Neural progenitor cell (in vitro differentiated cells): ENCODE data around the gene ALAS1.

Experiments
- EZH2phosphoT487 ChIP-seq: fragments of 200-600 bp; sonication (generic); IDR thresholded peaks from 2 replicates; pipeline ENCODE4 v1.6.1; 2017; ENCODE audit warnings: antibody characterized with exemption
- TF ChIP-seq, protein P1 (sequence below): fragments of 200-600 bp; sonication (generic); IDR thresholded peaks from 2 replicates; pipeline ENCODE4 v1.5.1; 2017; ENCODE audit warnings: antibody characterized with exemption, mild to moderate bottlenecking

DNA sequence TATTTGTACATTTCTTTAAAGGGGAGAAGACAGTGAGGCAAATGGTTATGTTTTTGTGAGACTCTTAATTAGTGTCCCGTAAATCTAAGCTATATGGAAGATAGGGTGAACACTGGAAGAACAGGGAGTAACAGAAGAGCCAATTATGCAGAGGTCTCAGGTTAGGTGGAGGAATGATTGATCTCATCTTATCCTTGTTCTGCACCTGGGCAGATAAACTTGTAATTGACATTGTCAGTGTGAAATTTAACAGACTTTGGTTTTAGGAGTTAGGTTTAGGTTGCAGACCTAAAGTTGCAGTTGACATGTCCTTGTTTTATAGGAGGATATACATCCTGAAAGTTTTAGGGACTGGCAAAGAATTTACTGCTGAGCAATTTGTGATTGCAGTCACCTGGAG, 44.1 kb downstream of the ALAS1 start:
- TF ChIP-seq, protein P1, sequence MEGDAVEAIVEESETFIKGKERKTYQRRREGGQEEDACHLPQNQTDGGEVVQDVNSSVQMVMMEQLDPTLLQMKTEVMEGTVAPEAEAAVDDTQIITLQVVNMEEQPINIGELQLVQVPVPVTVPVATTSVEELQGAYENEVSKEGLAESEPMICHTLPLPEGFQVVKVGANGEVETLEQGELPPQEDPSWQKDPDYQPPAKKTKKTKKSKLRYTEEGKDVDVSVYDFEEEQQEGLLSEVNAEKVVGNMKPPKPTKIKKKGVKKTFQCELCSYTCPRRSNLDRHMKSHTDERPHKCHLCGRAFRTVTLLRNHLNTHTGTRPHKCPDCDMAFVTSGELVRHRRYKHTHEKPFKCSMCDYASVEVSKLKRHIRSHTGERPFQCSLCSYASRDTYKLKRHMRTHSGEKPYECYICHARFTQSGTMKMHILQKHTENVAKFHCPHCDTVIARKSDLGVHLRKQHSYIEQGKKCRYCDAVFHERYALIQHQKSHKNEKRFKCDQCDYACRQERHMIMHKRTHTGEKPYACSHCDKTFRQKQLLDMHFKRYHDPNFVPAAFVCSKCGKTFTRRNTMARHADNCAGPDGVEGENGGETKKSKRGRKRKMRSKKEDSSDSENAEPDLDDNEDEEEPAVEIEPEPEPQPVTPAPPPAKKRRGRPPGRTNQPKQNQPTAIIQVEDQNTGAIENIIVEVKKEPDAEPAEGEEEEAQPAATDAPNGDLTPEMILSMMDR = no peak
- no peak for TF ChIP-seq EZH2phosphoT487
